HepG2 (cell line): ENCODE data around the gene LASP1. TPM values are rescaled to one million over a fixed set of nuclear protein-coding genes. Genes with fewer than 3 reads are reported as not detected.
A peak's percentile ranks its signal among the peaks of the same experiment; 100 is the strongest.

Source experiments
- BRD4 ChIP-seq: sonication (generic); formaldehyde crosslinking; IDR thresholded peaks from 2 replicates; pipeline ENCODE4 v1.4.0; 2020; ENCODE audit warnings: missing genetic modification reagents
- DNMT1 ChIP-seq: sonication (generic); formaldehyde crosslinking; IDR thresholded peaks from 2 replicates; pipeline ENCODE4 v1.5.1; 2020; ENCODE audit warnings: mild to moderate bottlenecking, missing genetic modification reagents
- MIXL1 ChIP-seq: IDR thresholded peaks from 2 replicates; pipeline ENCODE4 v1.6.1; 2016
- MTERF4 ChIP-seq: sonication (generic); formaldehyde crosslinking; IDR thresholded peaks from 2 replicates; pipeline ENCODE4 v1.8.0; 2023; ENCODE audit warnings: mild to moderate bottlenecking, missing genetic modification reagents
- RFX5 ChIP-seq: IDR thresholded peaks from 2 replicates; pipeline ENCODE4 v1.6.1; 2011; ENCODE audit warnings: low read depth, low read length, improper control_type of control experiment
- SPEN ChIP-seq: sonication (generic); formaldehyde crosslinking; IDR thresholded peaks from 2 replicates; pipeline ENCODE4 v1.5.1; 2020; ENCODE audit warnings: low read depth, mild to moderate bottlenecking, missing genetic modification reagents
- THRA ChIP-seq: sonication (generic); formaldehyde crosslinking; IDR thresholded peaks from 2 replicates; pipeline ENCODE4 v1.4.0; 2020; ENCODE audit warnings: missing genetic modification reagents, borderline replicate concordance
- XRCC5 ChIP-seq: fragments of 200-400 bp; formaldehyde crosslinking; optimal IDR thresholded peaks from 2 replicates; pipeline ENCODE3; 2017; ENCODE audit warnings: mild to moderate bottlenecking, low read length
- ZBTB14 ChIP-seq: sonication (generic); formaldehyde crosslinking; IDR thresholded peaks from 2 replicates; pipeline ENCODE4 v1.4.0; 2020; ENCODE audit warnings: missing genetic modification reagents
- ZNF260 ChIP-seq: sonication (generic); formaldehyde crosslinking; IDR thresholded peaks from 2 replicates; pipeline ENCODE4 v1.4.0; 2020; ENCODE audit warnings: missing genetic modification reagents, low read depth, mild to moderate bottlenecking, borderline replicate concordance
- ZNF274 ChIP-seq: sonication (generic); formaldehyde crosslinking; IDR thresholded peaks from 2 replicates; pipeline ENCODE4 v1.5.1; 2020; ENCODE audit warnings: mild to moderate bottlenecking, missing genetic modification reagents
- ZNF567 ChIP-seq: sonication (generic); formaldehyde crosslinking; IDR thresholded peaks from 2 replicates; pipeline ENCODE4 v1.8.1; 2023; ENCODE audit warnings: mild to moderate bottlenecking, missing genetic modification reagents, borderline replicate concordance
- ZNF577 ChIP-seq: sonication (generic); formaldehyde crosslinking; IDR thresholded peaks from 2 replicates; pipeline ENCODE4 v1.4.0; 2020; ENCODE audit warnings: mild to moderate bottlenecking, low read depth, missing genetic modification reagents, borderline replicate concordance
- ZNF609 ChIP-seq: sonication (generic); formaldehyde crosslinking; IDR thresholded peaks from 2 replicates; pipeline ENCODE4 v1.4.0; 2020; ENCODE audit warnings: mild to moderate bottlenecking, missing genetic modification reagents, borderline replicate concordance
- ZNF879 ChIP-seq: sonication (generic); formaldehyde crosslinking; IDR thresholded peaks from 2 replicates; pipeline ENCODE4 v1.8.1; 2023; ENCODE audit warnings: missing genetic modification reagents
- polyA plus RNA-seq, 8 experiments: library from polyadenylated mRNA; depleted of rRNA in 3 of 8; stranded (reverse) in 7 of 8; unstranded in 1 of 8; fragments of >200 nt; fragmentation: Illumina TruSeq in 4 of 8; extraction: Trizol in 4 of 8; gene quantifications; 2 replicates each; pipeline versions ENCODE4 v1.2.1 to v1.2.3, GENCODE V29; 2011 to 2016; ENCODE audit warnings: low read depth in 4 of 8, missing spikeins in 1 of 8, mixed read lengths in 1 of 8; ENCODE audit not compliant: insufficient read depth in 1 of 8
- total RNA-seq, 5 experiments: library from RNA; depleted of rRNA; stranded (reverse); fragments of >200 nt; fragmentation: Illumina TruSeq; extraction: Trizol; gene quantifications; 2 replicates each; pipeline ENCODE4 v1.2.3, GENCODE V29; 2016; ENCODE audit warnings: low read depth in 1 of 5
- TF ChIP-seq, protein P1 (sequence below): sonication (generic); formaldehyde crosslinking; conservative IDR thresholded peaks from 2 replicates; pipeline ENCODE4 v1.4.0; 2020; ENCODE audit warnings: missing genetic modification reagents
- TF ChIP-seq, protein P2 (sequence below): sonication (generic); formaldehyde crosslinking; IDR thresholded peaks from 2 replicates; pipeline ENCODE4 v1.5.1; 2020; ENCODE audit warnings: missing genetic modification reagents, mild to moderate bottlenecking, borderline replicate concordance

LASP1 gene
- total and polyA plus RNA-seq, 2 of the 13 experiments (the other 11 are each of a cell fraction or from before 2014, with no cell fraction given): 70.1 to 97.0 TPM

DNA sequence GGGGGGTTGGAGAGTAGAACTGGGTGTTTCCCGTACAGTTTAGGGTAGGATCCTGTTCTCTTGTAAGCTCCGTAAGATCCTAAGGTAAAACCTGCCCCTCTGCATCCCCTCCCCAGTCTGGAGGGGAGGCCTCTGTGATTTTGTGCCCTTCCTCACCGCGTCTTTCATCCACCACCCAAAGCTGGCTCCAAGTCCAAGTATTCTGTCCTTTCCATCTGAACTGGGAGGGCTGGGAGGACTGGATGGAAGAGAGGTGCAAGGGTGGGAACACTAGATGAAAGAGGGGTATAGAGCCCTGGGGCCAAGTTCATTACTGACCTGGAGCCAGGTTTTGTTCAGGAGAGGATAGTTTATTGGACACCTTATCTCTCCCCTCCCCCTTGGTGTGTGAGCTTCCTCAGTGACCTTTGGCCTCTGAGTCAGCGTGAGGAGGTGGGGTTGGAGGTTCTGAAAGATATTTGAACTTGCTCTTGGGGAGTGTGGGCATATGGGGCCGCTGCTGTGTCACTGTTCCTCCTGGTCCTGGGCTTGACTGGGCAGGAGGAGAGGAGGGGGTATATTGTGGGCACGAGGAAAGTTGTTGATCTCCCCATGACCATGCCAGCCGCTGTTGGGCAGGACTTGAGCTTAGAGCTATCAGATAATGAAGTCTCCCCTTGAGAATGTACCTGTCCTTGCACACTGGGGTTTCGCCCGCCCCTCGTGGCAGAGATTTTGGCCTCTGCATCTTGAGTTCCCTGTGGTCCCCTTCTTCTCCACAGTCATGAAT is 1.6 kb downstream of the LASP1 start (continued):
- TF ChIP-seq THRA (CRISPR knock-in tag) (peak; percentile 91), DNMT1 (CRISPR knock-in tag) (no peak), SPEN (CRISPR knock-in tag) (peak; percentile 64; the same call in 1 of the 2 replicates), ZNF609 (CRISPR knock-in tag) (peak; percentile 91), MTERF4 (no peak), BRD4 (CRISPR knock-in tag) (no peak; the same call in 1 of the 2 replicates), ZNF879 (CRISPR knock-in tag) (no peak), XRCC5 (peak; percentile 90), ZNF260 (CRISPR knock-in tag) (no peak), ZBTB14 (CRISPR knock-in tag) (peak; percentile 77), ZNF567 (CRISPR knock-in tag) (no peak), ZNF274 (no peak), ZNF577 (CRISPR knock-in tag) (no peak), MIXL1 (CRISPR knock-in tag) (no peak), RFX5 (0 out of 2 replicates have a peak, but pooled peaks have one; percentile 17)
- TF ChIP-seq, protein P1, sequence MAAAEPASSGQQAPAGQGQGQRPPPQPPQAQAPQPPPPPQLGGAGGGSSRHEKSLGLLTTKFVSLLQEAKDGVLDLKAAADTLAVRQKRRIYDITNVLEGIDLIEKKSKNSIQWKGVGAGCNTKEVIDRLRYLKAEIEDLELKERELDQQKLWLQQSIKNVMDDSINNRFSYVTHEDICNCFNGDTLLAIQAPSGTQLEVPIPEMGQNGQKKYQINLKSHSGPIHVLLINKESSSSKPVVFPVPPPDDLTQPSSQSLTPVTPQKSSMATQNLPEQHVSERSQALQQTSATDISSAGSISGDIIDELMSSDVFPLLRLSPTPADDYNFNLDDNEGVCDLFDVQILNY (CRISPR knock-in tag): no peak
- TF ChIP-seq, protein P2, sequence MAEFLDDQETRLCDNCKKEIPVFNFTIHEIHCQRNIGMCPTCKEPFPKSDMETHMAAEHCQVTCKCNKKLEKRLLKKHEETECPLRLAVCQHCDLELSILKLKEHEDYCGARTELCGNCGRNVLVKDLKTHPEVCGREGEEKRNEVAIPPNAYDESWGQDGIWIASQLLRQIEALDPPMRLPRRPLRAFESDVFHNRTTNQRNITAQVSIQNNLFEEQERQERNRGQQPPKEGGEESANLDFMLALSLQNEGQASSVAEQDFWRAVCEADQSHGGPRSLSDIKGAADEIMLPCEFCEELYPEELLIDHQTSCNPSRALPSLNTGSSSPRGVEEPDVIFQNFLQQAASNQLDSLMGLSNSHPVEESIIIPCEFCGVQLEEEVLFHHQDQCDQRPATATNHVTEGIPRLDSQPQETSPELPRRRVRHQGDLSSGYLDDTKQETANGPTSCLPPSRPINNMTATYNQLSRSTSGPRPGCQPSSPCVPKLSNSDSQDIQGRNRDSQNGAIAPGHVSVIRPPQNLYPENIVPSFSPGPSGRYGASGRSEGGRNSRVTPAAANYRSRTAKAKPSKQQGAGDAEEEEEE (CRISPR knock-in tag): no peak
